GM19023 (cell line): ENCODE data around the gene CCRL2.
"Not testable (repeated sequence)": the region's sequence is repeated elsewhere in the genome, so short reads cannot be mapped to it uniquely, and the experiment has no call there.

Experiments used
- ATAC-seq: cut with Tn5 transposase; IDR thresholded peaks from one replicate; pipeline ENCODE4 v1.9.1; 2021; ENCODE audit warnings: mild to moderate bottlenecking, moderate library complexity; ENCODE audit not compliant: unreplicated experiment

The CCRL2 gene

DNA sequence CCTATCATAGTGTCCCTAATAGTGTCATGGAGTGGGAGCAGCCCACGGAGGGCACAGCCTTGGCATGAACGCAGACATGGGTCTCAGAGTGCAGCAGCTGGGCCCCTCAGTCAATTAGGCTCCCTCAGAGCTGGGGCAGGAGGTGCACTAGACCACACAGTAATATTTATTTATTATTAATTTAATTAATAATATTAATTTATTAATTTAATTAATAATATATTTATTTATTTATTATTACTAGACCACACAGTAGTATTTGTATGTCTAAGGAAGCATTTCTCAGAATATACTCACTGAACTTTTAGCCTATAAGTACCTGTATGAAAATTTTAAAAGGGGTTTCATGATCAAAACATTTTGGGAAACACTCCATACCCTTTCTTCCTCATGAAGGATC, 5.5 kb upstream of the CCRL2 start:
- ATAC-seq, result no peak

DNA sequence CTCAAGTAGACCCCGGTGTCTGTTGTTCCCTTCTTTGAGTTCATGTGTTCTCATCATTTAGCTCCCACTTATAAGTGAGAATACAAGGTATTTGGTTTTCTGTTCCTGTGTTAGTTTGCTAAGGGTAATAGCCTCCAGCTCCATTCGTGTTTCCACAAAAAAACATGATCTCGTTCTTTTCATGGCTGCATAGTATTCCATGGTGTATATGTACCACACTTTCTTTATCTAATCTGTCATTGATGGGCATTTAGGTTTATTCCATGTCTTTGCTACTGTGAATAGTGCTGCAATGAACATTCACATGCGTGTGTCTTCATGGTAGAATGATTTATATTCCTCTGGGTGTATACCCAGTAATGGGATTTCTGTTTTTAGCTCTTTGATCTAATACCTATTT, 4.2 kb upstream of the CCRL2 start:
- ATAC-seq, result not testable (repeated sequence)

DNA sequence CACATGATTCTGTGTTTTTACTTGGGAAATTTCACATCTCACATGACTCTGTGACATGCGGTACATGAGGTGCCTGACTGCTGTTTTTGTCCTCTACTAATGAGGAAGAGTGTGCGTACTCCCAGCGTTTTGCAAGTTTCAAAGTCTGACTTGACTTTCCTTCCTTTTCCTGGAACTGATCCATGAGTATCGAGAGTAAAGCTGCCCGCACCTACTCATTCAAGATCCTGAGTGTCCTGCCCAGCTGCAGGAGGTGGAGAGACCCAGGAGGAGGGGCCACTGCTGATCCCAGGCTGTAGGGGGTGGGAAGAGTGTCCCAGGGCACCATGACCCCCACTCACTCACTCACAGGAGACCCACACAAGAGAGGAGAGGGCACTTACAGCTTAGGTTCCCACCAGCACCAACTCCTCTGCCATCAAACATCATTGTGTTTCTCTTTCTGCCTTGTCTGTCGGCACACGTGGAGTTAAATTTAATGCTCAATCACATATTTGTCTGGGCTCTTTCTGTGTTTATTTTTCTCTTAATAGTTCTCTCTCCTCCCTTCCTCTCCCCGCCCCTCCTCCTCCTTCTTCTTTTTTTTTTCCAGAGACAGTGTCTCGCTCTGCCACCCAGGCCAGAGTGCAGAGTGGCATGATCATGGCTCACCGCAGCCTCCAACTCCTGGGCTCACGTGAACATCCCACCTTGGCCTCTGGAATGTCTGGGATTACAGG, 1.6 kb upstream of the CCRL2 start:
- no peak for ATAC-seq

DNA sequence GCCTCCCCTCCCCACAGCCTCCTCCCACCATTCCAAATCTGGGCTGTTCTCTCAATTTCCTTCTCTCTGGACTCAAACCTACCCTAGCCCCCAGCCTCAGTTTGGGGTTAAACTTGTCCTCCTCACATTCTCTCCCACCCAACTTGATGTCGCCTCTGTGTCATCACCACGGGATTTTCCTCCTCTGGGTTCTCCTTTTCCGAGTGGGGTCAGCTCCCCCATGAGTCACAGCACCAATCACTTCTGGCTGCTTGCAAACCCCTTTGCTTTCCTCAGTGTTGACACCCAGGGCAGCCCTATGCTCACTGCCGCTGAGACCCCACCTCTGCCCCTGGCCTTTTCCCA, 644 bp upstream of the CCRL2 start:
- ATAC-seq, result no peak

DNA sequence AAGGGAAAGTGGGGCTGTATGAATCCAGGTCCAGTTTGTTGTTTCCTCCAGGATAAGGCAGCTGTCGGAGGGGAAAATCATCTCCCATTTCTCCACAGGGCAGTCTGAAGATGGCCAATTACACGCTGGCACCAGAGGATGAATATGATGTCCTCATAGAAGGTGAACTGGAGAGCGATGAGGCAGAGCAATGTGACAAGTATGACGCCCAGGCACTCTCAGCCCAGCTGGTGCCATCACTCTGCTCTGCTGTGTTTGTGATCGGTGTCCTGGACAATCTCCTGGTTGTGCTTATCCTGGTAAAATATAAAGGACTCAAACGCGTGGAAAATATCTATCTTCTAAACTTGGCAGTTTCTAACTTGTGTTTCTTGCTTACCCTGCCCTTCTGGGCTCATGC, 911 bp downstream of the CCRL2 start:
- ATAC-seq, result no peak

DNA sequence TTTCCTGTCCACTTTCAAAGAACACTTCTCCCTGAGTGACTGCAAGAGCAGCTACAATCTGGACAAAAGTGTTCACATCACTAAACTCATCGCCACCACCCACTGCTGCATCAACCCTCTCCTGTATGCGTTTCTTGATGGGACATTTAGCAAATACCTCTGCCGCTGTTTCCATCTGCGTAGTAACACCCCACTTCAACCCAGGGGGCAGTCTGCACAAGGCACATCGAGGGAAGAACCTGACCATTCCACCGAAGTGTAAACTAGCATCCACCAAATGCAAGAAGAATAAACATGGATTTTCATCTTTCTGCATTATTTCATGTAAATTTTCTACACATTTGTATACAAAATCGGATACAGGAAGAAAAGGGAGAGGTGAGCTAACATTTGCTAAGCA, 1.8 kb downstream of the CCRL2 start:
- ATAC-seq, result no peak

DNA sequence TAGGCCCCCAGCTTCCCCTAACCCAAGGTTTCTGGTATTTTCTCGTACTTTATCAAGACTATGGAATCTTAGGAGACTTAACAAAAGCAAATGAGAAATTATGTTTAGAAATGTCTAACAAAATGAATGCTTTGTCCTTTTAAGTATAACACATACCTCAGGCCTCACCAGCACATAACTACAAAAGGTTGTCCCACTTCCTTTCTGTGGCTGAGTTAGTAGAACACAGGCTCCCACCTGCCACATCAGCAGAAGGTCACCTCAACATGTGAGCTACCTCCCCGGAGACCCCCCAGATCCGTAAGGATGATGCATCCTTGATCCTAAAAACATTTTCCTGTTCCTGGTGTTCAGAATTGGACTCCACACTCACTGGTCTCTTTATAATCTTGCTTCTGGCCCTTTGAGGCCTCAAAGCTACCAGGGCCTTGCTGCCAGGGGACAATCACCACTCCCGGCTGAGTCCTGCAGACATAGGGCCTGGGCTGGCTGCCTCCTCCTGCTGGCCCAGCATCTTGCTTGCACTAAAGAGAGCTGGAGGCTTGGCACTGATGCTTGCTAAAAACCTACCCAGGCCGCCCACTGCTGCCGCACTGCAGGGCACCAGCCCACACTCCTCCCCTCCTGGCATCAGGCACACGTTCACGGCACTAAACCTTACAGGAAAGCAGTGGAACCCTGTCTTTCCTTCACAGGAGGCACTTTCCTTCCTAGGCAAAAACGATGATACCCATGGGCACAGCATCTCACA, 2.9 kb downstream of the CCRL2 start:
- no peak for ATAC-seq

DNA sequence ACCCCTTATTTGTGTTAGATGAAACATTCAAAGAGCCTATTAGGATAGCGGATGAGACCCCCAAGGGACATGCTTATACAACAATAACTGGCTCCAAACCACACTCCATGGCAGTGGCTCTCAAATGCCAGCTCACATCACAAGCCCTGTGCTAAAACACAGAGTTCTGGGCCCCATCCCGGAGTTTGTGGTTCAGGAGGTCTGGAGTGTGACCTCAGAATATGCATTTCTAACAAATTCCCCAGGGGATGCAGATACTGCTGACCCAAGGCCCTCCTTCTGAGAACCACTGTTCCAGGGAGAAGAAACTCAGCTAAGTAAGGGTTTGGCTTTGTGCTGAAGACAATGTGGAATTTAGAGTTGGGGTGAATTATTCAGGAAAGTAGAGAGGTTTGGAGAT, 3.6 kb downstream of the CCRL2 start:
- ATAC-seq, result no peak

DNA sequence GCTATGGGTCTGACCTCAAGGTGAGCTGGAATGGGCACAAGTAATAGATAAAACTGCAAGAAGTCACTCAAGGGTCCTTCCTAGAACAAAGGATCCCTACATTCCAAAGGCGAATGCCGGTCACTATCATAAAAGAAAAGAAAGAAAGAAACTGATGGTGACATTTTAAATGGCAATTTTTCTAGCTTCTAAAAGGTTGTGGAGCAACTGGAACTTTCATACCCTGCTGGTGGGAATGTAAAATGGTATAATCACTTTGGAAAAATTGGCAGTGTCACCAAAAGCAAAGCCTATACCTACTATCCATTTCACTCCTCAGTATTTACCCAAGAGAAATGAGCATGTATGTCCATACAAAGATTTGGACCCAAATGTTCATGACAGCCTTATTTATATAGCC, 4.2 kb downstream of the CCRL2 start:
- no peak for ATAC-seq

DNA sequence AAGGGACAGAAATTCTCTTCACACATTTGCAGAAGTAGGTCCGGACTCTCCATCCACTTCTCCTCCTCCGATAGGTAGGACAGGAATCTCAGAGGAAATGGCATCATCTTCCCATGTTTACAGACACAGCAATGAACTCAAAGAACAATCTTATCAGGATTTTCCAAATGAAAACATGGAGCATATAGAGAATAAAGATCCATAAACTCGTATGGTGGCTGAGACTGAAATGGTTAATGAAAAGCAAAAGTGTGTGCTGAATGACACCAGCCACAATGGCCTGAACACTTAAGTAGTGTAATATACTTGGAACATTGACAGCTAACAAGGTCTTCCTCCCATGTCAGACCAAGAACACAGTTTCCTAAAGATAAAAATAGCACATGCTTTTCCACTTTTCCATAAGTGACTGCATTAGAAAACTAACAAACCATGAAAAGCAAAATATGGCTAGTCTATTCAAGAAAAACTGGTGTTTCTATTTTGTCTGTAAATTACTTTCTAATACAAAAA, 5.8 kb downstream of the CCRL2 start:
- no peak for ATAC-seq

DNA sequence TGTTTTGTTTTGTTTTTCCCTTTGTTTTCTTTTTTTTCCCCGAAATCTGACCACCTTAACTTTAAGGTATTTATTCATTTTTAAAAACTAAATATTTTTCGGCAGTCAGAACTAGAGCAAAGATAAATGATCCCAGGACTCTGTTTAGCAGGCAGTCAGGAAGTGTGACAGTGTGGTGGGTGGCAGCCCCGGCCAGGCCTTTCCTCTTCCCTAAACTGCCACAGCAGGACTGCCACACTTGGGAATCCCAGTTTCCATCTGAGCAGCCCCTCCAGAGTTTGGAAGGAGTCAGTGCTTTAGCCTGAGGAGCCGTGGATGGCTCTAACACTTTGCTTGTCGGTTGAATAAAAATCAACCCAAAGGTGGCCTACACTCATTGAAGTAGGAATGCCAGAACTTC, 6.9 kb downstream of the CCRL2 start:
- ATAC-seq, result no peak

DNA sequence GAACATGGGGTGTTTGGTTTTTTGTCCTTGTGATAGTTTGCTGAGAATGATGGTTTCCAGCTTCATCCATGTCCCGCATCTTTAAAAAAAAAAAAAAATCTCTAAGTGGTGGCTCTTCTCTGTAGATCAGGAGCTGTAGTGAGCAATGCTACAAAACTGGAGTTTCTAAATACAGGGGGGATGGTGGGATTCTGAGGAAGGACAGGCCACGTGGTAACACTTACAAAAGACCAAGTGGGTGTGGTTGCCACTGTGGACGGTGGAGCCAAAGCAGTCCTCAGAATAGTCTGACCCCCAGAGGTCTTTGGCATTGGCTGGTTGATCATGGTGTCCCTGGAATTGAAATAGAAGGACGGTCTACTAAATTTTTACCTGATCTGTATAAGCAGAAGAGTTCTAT, 7.7 kb downstream of the CCRL2 start:
- no peak for ATAC-seq

DNA sequence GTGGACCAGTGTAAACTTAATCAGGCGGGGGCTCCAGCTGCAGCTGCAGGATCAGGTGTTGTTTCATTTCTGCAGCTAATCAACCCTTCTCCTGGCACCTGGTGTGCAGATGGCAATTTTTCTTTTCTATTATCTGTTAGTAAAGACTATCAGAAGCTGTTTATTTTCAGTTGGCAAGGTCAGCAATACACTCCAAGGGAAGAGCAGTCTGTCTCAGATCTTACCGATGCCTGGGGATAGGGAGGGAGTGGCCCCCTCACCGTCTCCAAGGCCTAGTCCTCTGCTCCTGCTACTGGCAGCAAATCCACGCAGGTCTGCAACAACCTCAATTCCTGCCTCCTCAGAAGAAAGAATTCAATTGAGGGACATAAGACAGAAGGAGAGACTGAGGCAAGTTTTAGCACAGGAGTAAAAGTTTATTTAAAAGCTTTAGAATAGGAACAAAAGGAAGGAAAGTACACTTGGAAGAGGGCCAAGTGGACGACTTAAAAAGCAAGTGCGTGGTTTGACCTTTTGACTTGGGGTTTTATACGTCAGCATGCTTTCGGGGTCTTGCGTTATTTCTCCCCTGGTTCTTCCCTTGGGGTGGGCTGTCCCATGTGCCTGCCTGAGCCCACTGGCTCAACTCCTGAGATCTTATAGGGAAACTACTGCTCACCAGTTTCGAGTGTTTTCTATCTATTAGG, 9.2 kb downstream of the CCRL2 start:
- no peak for ATAC-seq

DNA sequence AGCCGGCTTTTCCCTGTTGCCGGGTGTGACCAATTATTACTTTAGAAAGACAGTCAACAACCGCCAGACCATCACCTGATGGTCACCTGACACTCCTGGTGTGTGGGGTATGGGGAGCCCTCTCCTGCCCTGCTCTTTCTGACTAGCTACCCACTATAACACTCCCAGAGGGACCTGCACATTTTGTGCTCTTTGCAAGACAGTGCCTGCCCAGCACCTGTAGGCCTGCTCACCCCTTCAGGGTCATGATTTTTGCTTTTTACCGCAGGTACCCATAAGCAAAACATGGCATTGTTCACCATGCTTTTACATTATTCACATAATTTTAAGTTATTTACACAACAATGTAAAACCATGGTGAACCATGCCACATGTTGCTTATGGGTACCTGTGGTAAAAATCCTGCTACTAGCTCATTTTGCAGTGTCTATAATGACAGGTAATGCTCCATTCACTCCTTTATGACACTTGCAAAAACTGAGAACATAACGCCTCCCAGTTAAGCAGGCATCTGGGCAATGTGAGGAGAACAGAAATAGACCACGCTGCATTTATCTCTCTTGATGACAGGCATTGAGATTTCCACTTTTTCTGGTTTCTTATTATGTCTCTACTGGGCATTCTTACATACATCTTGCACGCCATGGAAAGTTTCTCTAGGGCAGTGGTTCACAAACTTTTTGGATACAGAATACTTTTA, 9.9 kb downstream of the CCRL2 start:
- ATAC-seq, result no peak

DNA sequence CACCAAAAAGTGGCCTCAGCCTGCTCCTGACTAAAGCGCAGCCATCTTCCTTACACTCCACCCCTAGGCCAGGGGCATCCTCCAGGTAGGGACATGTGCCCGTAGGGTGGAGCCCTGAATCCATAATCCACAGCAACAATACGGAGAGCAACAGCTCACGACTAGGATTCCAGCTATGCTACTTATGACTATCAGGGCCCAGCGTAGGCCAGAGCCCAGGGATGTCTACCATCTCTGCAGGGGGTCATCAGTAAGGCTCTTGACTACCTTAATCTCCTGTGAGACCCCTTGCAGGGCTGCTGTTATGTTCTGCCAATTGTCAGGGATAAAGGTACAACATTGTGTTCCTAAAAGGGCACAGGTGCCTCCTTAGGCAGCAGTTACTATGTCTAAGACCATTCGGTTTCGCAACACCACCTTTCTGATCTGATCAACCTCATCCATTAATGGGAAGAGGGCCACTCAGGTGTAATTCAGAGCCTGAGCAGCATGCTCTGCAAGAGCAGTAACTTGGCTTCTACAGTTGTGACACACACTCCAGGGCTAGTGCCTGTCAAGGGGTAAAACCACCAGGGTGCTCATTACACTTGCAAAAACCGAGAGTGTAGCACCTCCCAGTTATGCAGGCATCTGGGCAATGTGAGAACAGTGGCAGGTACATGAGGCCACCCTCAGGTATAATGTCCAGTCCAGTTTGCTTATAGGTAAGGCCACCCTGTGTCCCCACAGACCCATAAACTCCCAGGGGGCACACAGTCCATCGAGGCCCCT, 11.0 kb downstream of the CCRL2 start:
- no peak for ATAC-seq

DNA sequence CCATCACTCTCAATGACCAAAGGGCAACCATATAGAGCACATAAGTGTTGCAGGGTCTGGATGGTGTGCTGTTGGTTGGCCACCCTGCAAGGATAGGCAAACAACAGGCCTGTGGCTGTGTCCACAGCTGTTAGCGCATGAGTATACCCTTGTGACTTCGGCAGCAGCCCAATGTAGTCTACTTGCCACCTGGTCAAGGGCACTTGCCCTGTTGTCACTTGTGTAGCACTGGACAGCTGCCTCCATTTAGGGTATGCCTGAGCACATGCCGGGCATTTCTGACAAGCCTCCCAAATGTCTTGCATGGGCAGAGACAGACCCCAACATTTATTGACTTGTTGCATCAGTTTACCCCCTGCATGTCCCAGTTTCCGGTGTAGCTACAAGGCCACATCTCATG, 12.8 kb downstream of the CCRL2 start:
- no peak for ATAC-seq

DNA sequence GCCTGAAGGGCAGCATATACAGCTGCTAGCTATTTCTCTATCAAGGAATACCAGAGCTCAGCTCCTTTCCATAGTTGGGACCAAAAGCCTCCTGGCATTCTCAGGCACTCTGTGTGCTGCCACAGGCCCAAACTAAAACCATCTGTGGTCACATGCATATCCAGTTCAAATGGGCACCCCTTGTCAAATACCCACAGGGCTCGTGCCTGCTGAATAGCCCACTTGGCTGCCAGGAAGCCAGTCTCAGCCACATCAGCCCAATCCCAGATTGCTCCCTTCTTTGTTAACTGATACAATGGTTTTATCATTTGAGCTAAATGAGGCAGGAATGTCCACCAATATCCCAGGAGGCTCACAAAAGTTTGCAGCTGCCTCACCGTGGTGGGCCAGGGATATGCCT, 13.9 kb downstream of the CCRL2 start:
- no peak for ATAC-seq

DNA sequence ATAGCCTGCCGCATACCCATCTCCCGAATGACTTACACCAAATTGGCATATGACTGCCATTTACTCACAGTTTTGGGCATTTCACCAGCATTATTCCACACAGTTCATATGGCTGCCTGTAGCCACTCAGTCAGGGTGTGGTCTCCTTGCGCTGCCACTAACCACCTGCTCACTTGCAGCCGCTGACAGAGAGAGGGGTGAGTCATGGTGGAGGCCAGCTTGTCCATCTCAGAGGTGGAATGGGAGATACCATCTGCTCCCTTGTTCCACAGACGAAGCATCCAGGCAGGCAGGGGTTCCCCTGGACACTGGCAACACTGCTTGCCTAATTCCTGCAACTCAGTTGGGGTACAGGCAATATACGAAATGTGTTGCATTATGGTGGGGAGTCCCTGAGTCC, 15.6 kb downstream of the CCRL2 start:
- no peak for ATAC-seq

DNA sequence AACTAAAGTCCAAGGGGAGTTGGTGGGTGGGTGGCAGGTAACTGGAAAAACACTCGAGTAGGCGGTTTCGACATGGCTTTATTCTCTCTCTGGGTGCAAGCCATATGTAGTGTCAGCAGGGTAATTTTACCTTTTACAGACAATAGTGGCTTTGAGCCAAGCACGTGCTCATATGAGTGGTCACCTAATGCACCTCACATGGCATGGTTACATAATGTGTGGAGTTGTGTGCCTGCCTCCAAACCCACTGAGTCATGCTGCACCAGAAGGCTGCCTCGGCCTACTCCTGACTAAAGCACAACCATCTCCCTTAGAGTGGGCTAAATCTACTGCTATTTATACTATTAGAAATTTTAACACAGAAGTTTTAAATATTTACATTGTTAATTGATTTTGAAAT, 16.5 kb downstream of the CCRL2 start:
- no peak for ATAC-seq

DNA sequence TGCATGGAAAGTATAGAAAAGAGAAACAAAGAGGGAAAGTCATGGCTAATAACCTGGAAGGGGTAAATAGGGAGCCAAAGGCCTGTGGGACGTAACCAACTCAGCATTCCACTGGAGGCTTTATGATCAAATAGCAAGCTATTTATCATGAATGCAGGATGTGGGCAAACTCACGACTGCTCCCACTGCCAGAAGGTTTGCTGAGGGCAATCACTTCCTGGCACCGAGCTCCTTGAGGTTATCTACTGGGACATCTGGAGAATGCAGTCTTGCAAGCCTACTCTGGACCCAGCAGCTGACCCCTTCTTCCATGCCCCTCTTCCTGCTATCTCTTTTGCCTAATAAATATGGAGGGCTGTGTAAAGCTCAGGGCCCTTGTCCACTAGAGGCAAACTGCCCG, 19.4 kb downstream of the CCRL2 start:
- not testable (repeated sequence) for ATAC-seq

DNA sequence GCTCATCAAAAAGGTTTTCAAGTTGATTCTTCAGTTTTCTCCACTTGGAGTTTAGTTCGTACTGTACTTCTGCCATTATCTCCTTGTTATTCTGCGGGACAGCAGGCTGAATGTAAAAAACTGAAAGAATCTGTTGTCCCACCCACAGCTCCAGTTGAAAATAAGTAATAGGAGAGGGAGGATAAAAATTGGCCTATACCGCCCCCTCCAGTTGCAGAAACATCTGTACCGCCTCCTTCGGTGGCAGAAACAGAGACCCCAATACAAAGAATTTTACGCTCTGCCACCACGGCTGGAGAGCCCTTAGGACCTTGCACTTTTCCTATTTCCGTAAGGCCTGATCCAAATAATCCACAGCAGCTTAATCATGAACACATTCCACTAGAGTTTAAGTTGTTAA, 20.3 kb downstream of the CCRL2 start:
- not testable (repeated sequence) for ATAC-seq
